Mesothelial cell of epicardium (in vitro differentiated cells): Measurements from ENCODE around the gene PAM. TPM values are rescaled to one million over a fixed set of nuclear protein-coding genes. Genes with fewer than 3 reads are reported as not detected.

ENCODE experiments used
- DNase-seq, 2 experiments: peaks; one replicate each; pipeline ENCODE4 v3.0.0; 2021; ENCODE audit warnings: low spot score in 2 of 2; ENCODE audit not compliant: unreplicated experiment in 2 of 2
- H3K27ac Mint-ChIP-seq: 2 replicates; pipeline ENCODE4 v1.8.0; 2021; ENCODE audit warnings: mixed read lengths
- H3K27me3 Mint-ChIP-seq: 2 replicates; pipeline ENCODE4 v1.8.0; 2021; ENCODE audit warnings: low read depth, mixed read lengths
- H3K36me3 Mint-ChIP-seq: 2 replicates; pipeline ENCODE4 v1.8.0; 2021; ENCODE audit warnings: mixed read lengths
- H3K4me1 Mint-ChIP-seq: 2 replicates; pipeline ENCODE4 v1.8.0; 2021; ENCODE audit warnings: mixed read lengths
- H3K4me3 Mint-ChIP-seq: 2 replicates; pipeline ENCODE4 v1.8.0; 2021; ENCODE audit warnings: mild to moderate bottlenecking, moderate library complexity, mixed read lengths
- H3K9me3 Mint-ChIP-seq: 2 replicates; pipeline ENCODE4 v1.8.0; 2021; ENCODE audit warnings: mixed read lengths
- CTCF ChIP-seq: fragments of 200-600 bp; sonication (generic); IDR thresholded peaks from one replicate; pipeline ENCODE4 v1.5.0; 2021; ENCODE audit warnings: antibody characterized with exemption; ENCODE audit not compliant: unreplicated experiment
- total RNA-seq: library from RNA; stranded (reverse); gene quantifications from 3 replicates; pipeline ENCODE4 v1.2.1, GENCODE V29; 2021

PAM gene
- total RNA-seq, 1 donor from 2014 or later: 94.3 TPM

GRCh38 chr5:102716017-102716416 is 39.1 kb upstream of the PAM start:
- Mint-ChIP-seq H3K36me3 (no peaks in the 10 kb centered on the region), H3K9me3 (peaks cover 5% of the 10 kb centered on the region), H3K4me1 (peaks cover 5% of the 10 kb centered on the region), H3K27ac (no peak overlapping the region), H3K27me3 (no peaks in the 10 kb centered on the region), H3K4me3 (no peak overlapping the region)
- no peak for TF ChIP-seq CTCF
- DNase-seq: no peak

DNA sequence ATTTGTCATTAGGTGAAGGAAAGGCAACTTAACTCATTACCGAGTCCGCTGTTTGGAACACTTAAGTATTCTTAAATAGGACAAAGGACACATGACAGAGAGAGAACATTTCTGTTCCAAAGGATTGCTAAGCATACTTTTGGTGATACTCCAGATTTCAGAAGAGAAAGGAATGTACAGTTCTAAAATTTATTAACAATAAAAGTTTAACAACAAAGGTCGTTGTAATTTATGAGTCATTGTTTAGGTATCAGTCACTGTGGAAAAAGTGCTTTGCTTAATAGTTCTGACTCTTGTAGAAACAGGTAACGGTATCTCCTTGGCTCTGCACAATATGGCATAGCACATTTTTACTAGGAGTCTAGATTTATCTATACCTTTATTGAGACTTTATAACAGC is 36.3 kb upstream of the PAM start:
- H3K27me3 Mint-ChIP-seq: no peaks in the 10 kb centered on the region
- no peak overlapping the region for H3K27ac Mint-ChIP-seq
- DNase-seq: no peak

DNA sequence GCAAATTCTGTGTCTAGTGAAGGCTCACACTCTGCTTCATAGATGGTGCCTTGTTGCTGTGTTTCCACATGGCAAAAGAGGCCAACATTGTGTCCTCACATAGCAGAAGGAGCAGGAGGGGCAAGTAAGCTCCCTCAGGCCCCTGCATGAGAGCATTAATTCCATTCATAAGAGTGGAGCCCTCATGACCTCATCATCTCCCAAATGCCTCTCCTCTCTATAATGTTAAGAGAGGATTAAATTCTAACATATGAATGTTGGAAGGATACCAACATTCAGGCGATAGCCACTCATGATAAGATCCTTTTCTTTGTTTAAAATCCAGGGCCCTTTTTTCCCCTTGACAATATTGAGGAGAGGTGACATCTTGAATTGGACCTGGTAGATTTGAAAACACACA is 35.2 kb upstream of the PAM start:
- Mint-ChIP-seq H3K27me3 (no peaks in the 10 kb centered on the region), H3K4me1 (peaks cover 4% of the 10 kb centered on the region), H3K36me3 (no peaks in the 10 kb centered on the region), H3K27ac (no peak overlapping the region), H3K4me3 (no peak overlapping the region), H3K9me3 (peaks cover 23% of the 10 kb centered on the region)
- DNase-seq: no peak
- TF ChIP-seq CTCF: no peak

More for the DNA sequence above, 36.3 kb upstream of the PAM start:
- Mint-ChIP-seq H3K4me1 (peaks cover 5% of the 10 kb centered on the region), H3K4me3 (no peak overlapping the region), H3K9me3 (peaks cover 23% of the 10 kb centered on the region), H3K36me3 (no peaks in the 10 kb centered on the region)
- TF ChIP-seq CTCF: no peak

DNA sequence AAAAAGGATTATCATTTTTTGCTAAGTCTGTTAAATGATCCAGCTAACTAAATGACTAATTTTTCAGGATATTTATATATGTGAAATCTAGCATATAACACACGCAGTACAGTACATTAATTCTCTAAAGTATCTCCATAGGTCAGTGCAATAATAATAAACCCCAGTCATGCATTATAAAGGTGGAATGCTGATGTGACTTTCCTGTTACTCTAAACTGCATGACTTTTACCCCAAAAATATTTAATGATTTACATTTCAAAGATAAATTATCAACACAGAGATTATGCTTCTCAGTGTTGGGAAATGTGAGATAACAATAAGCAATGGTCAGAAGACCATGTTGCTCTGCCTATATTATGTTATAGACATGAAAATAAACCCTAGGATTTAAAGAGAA is 34.1 kb upstream of the PAM start:
- no peak for DNase-seq
- no peak for TF ChIP-seq CTCF
- peaks cover 4% of the 10 kb centered on the region for H3K4me1 Mint-ChIP-seq
- H3K9me3 Mint-ChIP-seq: peaks cover 23% of the 10 kb centered on the region
- no peaks in the 10 kb centered on the region for H3K36me3 Mint-ChIP-seq
- no peaks in the 10 kb centered on the region for H3K27me3 Mint-ChIP-seq
- no peak overlapping the region for H3K27ac Mint-ChIP-seq
- no peak overlapping the region for H3K4me3 Mint-ChIP-seq

- Mint-ChIP-seq H3K4me3 (no peak overlapping the region), H3K4me1 (peaks cover 4% of the 10 kb centered on the region), H3K9me3 (peaks cover 23% of the 10 kb centered on the region), H3K36me3 (no peaks in the 10 kb centered on the region), H3K27ac (no peak overlapping the region), H3K27me3 (no peaks in the 10 kb centered on the region)
- no peak for TF ChIP-seq CTCF
- no peak for DNase-seq
Measured at GRCh38 chr5:102722931-102723330, 32.2 kb upstream of the PAM start.

DNA sequence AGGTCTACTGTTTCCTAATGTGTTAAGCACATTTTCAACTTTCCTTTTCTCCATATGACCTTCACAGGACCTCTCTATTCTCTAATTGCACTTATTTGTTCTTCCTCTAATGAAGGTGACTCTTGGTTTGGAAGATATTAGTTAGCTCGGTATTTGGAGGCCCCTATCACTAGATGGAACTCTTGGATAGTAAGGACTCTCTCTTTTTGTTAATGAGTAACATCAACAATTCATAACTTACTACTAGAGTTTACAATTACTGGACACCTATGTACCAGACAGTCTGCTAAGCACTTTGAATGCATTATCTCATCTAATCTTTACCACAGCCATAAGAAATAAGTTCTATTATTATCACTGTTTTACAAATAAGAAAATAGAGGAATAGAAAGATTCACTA is 23.4 kb upstream of the PAM start:
- H3K27ac Mint-ChIP-seq: no peak overlapping the region
- no peak for DNase-seq
- H3K4me1 Mint-ChIP-seq: no peaks in the 10 kb centered on the region
- no peak for TF ChIP-seq CTCF
- no peaks in the 10 kb centered on the region for H3K36me3 Mint-ChIP-seq
- H3K4me3 Mint-ChIP-seq: no peak overlapping the region
- H3K27me3 Mint-ChIP-seq: no peaks in the 10 kb centered on the region
- H3K9me3 Mint-ChIP-seq: no peaks in the 10 kb centered on the region
